ENCODE results near the gene ADRA1B.

Gene ADRA1B

DNA sequence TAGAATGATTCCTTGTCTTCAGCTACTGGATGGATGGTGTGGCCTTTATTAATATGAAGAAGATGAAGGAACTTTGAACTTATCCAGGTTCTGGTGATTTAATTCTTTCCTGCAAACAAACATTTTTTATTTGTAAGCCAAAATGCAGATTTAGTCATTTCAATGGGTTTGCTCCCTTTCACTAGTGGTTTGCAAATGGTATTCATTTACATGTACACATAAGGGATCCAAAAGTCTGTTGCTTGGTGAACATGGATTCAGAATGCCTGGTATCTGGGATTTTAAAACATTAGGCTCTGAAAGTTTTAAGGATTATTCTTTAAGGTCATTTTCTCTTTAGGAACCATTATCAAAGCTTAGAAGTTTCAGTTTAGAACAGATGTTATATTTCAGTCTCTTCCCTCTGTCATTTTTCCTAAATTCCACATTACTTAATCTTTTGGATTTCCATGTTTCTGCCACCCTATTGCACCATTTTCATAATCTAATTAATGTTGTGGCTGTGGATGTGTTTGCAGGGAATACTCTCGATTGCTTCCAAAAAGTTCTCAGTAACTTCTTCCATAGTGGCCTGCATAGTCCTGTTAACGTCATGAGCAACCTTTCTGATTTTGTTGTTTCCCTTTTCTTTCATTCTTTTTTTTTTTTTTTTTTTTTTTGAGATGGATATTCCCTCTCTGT lies 102.8 kb downstream of the ADRA1B start:
- DNase-seq (ENCODE audit: low read depth): no peak
- TF ChIP-seq, protein P1, sequence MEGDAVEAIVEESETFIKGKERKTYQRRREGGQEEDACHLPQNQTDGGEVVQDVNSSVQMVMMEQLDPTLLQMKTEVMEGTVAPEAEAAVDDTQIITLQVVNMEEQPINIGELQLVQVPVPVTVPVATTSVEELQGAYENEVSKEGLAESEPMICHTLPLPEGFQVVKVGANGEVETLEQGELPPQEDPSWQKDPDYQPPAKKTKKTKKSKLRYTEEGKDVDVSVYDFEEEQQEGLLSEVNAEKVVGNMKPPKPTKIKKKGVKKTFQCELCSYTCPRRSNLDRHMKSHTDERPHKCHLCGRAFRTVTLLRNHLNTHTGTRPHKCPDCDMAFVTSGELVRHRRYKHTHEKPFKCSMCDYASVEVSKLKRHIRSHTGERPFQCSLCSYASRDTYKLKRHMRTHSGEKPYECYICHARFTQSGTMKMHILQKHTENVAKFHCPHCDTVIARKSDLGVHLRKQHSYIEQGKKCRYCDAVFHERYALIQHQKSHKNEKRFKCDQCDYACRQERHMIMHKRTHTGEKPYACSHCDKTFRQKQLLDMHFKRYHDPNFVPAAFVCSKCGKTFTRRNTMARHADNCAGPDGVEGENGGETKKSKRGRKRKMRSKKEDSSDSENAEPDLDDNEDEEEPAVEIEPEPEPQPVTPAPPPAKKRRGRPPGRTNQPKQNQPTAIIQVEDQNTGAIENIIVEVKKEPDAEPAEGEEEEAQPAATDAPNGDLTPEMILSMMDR (IDR thresholded peaks at IDR 0.05; ENCODE audit: control insufficient read depth, insufficient read depth, low read depth, low read length, missing control alignments): no peak
- H3K4me3 ChIP-seq (ENCODE audit: control insufficient read depth, low read depth, low read length): no peak overlapping the region

DNA sequence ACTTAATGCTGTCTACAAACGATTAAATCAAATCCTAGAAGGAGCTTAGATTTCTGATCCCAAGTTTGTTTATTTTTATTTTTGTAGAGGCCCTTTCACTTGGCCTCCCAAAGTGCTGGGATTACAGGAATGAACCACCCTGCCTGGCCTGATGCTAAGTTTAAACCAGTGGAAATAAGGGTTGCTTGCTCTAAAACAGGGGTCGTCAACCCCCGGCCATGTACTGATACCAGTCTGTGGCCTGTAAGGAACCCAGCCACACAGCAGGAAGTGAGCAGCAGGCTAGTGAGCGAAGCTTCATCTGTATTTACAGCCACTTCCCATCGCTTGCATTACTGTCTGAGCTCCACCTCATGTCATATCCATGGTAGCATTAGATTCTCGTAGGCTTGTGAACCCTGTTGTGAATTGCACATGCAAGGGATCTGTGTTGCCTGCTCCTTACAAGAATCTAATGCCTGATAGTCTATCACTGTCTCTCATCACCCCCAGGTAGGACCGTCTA lies 104.0 kb downstream of the ADRA1B start:
- TF ChIP-seq, protein P1 (IDR thresholded peaks at IDR 0.05; ENCODE audit: control insufficient read depth, insufficient read depth, low read depth, low read length, missing control alignments): no peak
- H3K4me3 ChIP-seq (ENCODE audit: control insufficient read depth, low read depth, low read length): no peak overlapping the region
- no peak for DNase-seq (ENCODE audit: low read depth)

DNA sequence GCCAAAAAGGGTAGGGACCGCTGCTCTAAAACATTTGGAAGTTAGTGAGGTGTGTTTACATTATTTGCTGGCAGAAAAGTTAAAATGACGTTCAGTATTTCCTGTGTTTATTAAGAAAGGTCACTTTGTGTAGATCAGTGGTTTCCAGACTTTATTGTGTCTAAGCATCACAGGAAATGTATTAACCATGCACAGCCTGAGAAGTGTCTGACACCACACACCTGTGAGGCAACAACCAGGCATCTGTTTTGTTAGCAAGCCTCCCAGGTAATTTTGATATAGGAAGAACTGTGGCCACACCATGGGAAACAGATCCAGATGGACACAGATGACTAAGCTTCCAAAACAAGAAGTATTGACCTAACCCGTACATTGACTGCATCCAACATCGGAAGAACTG lies 104.7 kb downstream of the ADRA1B start:
- no peak overlapping the region for H3K4me3 ChIP-seq (ENCODE audit: control insufficient read depth, low read depth, low read length)
- TF ChIP-seq, protein P1 (IDR thresholded peaks at IDR 0.05; ENCODE audit: control insufficient read depth, insufficient read depth, low read depth, low read length, missing control alignments): no peak
- no peak for DNase-seq (ENCODE audit: low read depth)

DNA sequence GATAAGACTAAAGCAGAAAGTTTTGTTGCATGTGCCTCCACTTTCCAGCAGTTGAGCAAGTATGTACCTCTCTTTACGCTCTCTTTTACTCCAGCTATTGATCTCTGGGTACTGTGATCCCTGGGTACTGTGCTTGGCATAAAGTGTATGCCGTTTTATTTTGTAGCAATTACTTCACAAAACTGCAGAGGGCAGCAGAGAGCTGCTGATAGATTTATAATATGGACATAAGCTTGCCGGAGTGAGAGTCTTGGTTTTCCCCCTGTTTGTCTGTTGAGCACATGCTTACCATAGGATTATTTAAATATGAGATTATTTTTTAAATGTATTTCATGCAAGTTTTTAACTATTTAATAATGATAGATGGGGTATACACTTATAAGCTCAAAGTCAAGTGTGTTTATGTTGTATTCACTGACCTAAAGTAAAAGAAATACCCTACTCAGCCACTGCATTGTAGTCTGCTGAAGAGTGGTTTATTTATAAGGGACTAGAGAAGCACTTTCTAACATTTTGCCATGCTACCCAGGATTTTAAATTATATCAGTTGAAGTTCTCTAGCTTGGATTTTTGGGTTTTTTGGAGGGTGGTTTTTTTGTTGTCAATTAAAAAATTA lies 105.7 kb downstream of the ADRA1B start:
- TF ChIP-seq, protein P1 (IDR thresholded peaks at IDR 0.05; ENCODE audit: control insufficient read depth, insufficient read depth, low read depth, low read length, missing control alignments): peak; percentile 72
- peak; percentile 27 for DNase-seq (ENCODE audit: low read depth)
- no peak overlapping the region for H3K4me3 ChIP-seq (ENCODE audit: control insufficient read depth, low read depth, low read length)
